Activated CD8-positive, alpha-beta memory T cell treated with anti-CD3 and anti-CD28 coated beads for 24 hours (primary cell): ENCODE data around the gene STARD7.
"Not testable (repeated sequence)": the region's sequence is repeated elsewhere in the genome, so short reads cannot be mapped to it uniquely, and the experiment has no call there.

Experiments used
- DNase-seq: peaks from one replicate; pipeline ENCODE4 v3.0.0-alpha.2; 2020

STARD7 gene

GRCh38 chr2:96208143-96209010, at the start of gene STARD7:
Gene STARD7, minus strand, starts transcription at chr2:96208827. Its CDS starts 393 bp downstream, at chr2:96208434.
- peak; percentile 98 for DNase-seq

DNA sequence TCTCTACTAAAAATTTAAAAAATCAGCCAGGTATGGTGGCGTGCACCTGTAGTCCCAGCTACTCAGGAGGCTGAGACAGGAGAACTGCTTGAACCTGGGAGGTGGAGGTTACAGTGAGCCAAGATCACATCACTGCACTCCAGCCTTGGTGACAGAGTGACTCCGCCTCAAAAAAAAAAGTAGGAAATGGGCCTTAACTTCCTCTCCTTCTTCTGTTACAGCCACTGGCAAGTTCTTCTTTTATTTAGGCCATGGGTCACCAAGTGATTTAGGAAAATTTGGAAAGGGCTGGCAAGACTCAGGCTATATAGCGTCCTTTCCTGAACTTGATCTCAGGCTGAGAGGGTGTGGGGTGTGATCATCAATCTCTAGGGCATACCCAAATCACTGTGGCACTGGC, 49.1 kb upstream of the STARD7 start:
- DNase-seq, result not testable (repeated sequence)

GRCh38 chr2:96256611-96257113, 48.0 kb upstream of the STARD7 start:
- DNase-seq, result no peak

- no peak for DNase-seq
Observed at GRCh38 chr2:96254571-96254970, 45.9 kb upstream of the STARD7 start.

- DNase-seq, result no peak
Observed at GRCh38 chr2:96253006-96253405, 44.4 kb upstream of the STARD7 start.

- no peak for DNase-seq
Observed at GRCh38 chr2:96252526-96252925, 43.9 kb upstream of the STARD7 start.

- DNase-seq, result no peak
Observed at GRCh38 chr2:96251721-96252292, 43.2 kb upstream of the STARD7 start.

DNA sequence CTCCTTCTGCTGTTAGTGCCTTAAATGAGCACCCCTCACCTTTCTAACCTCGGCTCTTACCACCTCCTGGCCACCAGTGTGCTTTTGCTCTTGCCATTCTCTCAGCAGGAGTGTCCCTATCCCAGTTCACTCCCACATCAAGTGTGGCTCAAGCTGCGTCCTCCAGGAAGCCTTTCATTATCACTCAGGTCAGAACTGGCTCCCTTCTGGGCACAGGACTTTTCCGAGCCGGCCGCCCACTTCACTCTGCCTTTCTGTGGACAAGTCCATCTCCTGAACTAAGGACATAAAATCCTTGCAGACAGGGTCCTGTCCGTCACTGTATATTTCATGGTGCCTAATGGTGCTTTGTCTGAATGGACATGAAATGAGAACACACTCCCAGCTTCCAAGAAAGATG, 41.6 kb upstream of the STARD7 start:
- DNase-seq, result no peak

DNA sequence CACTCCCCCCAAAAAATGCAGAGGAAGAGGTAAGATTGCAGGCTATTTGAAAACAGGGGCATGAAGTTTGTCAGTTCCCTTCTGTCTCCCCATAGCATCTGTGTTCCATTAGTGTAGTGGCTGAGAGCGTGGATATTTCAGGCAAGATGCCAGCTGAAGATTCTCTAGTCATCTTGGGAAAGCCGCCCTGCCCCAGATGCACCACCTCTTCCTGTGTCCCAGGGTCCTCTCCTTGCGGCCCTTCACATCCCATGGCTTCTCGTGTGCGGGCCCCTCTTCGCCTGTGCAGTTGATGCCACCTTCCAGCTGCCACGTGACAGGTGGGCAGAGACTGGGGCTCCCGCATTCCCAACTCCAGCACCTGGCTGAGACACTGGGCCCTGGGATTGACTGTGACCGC, 41.0 kb upstream of the STARD7 start:
- no peak for DNase-seq

DNA sequence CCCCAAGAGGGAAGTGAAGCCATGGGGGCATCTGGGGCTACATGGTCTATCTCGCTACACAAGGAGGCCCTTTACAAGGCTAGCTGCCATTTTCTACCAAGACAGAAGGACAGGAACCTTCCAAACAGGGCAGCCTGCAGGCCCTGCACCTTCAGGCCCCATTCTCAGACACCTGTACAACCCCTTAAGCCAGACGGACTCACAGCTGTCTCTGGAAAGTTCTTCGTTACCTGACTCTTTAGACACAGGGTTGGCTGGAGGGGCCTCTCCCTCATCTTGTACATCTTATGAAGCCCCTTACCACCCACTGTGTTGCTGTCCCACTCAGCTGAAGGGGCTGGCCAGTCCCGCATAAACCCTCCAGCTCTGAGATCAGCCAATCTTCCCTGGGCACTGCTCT, 40.0 kb upstream of the STARD7 start:
- no peak for DNase-seq

DNA sequence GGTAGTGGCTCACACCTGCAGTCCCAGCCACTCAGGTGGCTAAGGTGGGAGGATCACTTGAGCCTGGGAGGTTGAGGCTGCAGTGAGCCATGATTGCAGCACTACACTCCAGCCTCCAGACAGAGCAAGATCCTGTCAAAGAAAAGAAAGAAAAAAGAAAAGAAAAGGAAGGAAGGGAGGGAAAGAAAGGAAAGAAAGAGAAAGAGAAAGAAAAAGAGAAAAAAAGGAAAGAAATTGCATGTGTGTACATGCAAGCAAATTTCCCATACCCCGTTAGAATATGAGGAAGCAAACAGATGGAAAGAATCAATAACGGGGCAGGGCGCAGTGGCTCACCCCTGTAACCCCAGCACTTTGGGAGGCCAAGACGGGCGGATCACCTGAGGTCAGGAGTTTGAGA, 39.3 kb upstream of the STARD7 start:
- DNase-seq, result no peak

- DNase-seq, result no peak
Observed at GRCh38 chr2:96247009-96247408, 38.4 kb upstream of the STARD7 start.

DNA sequence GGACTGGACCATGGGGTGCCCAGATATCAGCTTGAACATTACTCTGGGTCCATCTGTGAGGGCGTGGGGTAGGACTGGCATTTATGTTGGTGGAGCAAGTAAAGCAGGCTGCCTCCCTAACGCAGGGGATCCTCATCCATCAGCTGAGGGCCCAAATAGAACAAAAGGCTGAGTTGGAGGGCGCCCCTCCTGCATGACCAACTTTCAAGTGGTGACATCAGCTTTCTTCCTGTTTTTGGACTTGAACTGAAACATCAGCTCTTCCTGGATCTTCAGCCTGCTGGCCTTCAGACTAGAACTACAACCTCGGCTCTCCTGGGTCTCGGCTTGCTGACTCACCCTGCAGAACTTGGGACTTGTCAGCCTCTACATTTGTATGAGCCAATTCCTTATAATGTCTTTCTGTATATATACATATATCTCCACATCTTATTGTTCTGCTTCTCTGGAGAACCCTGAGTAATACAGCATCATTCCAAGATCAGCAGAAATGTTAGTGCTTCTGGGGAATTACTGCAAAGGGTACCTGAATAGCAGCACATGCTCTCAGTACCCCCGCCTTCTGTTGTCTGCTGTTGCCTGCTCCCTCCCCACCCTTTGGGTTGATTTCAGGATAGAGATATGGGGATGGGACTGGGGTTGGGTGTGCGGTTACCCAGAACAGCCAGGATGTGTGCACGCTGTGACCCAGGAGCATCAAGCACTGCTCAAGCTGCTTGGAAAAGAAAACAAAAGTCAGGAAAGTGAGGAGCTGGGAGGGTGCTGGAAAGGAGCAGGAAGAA, 37.2 kb upstream of the STARD7 start:
- no peak for DNase-seq

DNA sequence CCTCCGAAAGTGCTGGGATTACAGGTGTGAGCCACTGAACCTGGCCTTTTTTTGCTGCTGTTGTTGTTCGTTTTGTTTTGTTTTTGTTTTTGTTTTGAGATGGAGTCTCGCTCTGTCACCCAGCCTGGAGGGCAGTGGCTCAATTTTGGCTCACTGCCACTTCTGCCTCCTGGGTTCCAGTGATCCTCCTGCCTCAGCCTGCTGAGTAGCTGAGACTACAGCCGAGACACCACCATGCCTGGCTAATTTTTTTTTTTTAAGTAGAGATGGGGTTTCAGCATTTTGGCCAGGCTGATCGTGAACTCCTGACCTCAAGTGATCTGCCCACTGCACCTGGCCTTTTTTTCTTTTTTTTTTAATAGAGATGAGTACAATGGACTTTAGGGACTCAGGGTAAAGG, 35.2 kb upstream of the STARD7 start:
- no peak for DNase-seq

- DNase-seq, result peak; percentile 71
Observed at GRCh38 chr2:96241900-96242611, 33.4 kb upstream of the STARD7 start.

- DNase-seq, result no peak
Observed at GRCh38 chr2:96241227-96241626, 32.6 kb upstream of the STARD7 start.

GRCh38 chr2:96240341-96241038, 31.9 kb upstream of the STARD7 start:
- no peak for DNase-seq

DNA sequence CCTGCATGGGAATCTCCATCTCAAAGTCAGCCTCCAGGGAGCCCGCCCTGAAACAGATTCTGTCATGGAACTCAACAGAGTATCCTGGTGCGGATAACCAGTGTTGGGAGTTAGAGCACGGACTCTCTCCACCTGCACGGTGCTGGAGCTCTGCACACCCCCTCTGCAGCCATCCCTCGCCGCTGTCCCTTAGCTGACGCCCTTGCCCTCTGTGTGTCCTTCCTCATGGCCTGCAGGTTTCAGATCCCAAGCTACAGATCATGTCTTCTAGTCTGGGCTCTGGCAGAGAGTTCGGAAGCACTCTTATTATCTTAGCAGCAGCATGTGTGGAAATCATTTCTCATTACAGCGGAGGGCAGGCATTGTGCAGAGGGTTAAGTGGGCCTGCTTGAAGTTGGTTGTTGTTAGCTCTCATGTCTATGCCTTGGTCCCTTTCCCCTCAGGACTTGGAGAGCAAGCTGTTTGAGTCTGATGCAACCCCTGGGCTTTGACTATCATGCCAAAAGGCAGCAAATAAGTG, 31.2 kb upstream of the STARD7 start:
- no peak for DNase-seq

GRCh38 chr2:96239091-96239490, 30.5 kb upstream of the STARD7 start:
- DNase-seq, result no peak

- no peak for DNase-seq
Observed at GRCh38 chr2:96238266-96238665, 29.6 kb upstream of the STARD7 start.

DNA sequence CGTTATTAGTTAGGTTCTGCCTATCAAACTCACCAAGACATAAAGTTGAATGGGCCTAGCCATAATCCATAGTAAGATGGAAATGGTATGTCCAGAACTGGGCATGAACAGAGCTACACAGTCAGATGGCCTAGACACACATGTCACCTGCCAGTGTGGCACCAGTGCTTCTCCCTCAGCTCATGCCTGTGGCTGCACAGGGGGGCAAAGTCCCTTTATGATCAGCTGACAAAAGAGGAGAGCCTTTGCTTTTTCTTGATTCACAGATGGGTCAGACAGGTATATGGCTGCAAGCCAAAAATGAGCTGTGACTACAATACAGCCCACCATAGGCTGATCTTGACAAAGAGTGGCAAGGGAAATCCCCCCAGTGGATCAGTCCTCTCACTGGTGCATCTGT, 28.3 kb upstream of the STARD7 start:
- no peak for DNase-seq

DNA sequence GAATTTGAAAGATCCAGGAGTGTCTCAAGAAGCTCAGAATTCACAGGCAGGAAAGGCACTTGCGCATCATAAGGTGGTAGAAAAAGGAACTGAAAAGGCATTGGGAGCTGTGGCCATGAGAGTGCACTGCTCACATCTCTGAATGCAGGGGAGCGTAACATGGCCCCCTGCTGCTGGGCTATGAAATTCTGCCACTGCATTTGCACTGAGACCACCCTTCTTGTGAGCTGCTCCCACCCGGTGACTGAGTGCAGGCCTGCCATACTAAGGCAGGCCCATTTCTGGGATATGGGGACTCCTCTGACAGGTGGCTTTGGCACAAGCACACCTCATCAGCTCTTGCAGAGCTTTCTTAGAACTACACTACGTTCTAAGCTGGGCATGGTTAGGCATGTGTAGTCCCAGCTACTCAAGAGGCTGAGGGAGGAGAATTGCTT, 25.3 kb upstream of the STARD7 start:
- DNase-seq, result no peak
